CD4-positive, alpha-beta T cell treated with Interleukin-12 subunit alpha and Interleukin-12 subunit beta, for 1 hour (primary cell): Measurements from ENCODE around the gene POLR2J.
"Not testable (repeated sequence)": the region's sequence is repeated elsewhere in the genome, so short reads cannot be mapped to it uniquely, and the experiment has no call there.

Experiments used
- DNase-seq: peaks from one replicate; pipeline ENCODE4 v3.0.0-alpha.2; 2020

Gene POLR2J

DNA sequence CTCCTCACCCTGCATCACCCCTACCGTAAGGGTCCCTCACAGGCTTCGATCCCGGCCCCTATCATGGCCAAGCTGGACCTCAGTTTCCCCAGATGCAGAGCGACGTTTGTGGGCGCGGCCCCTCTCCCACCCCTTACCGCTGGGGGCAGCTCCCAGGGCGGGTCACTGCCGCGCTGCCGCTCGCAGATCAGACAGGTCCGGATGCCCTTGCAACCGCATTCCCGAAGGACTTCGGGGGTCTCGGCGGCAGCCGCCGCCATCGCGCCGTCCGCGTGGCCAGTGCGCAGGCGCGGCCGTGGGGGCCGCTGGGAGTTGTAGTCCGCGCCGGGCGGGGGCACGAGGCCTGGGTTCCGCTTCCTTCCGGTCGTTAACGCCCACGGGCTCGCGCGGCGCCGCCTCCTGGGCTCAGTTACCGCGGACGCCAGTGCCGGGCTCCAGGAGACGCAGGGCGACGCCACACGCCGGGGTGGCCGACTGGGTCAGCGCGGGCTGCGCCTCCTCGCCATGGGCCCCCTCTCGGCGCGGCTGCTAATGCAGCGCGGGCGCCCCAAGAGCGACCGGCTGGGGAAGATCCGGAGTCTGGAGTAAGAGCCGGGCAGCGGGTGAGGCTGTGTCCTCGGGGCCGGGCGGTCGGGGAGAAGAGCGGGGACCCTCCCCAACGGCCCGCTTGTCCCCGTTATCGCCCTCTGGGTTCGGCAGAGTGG lies 14.0 kb downstream of the POLR2J start, which contains the start of the genes ALKBH4 and LRWD1:
Gene ALKBH4, minus strand, starts transcription at position 287 of the 704 bp plus-strand sequence. Its CDS starts 27 bp downstream, at position 260.
Gene LRWD1, plus strand, starts transcription at position 408 of the 704 bp plus-strand sequence. Its CDS starts 97 bp downstream, at position 505.
- DNase-seq: peak; percentile 95

DNA sequence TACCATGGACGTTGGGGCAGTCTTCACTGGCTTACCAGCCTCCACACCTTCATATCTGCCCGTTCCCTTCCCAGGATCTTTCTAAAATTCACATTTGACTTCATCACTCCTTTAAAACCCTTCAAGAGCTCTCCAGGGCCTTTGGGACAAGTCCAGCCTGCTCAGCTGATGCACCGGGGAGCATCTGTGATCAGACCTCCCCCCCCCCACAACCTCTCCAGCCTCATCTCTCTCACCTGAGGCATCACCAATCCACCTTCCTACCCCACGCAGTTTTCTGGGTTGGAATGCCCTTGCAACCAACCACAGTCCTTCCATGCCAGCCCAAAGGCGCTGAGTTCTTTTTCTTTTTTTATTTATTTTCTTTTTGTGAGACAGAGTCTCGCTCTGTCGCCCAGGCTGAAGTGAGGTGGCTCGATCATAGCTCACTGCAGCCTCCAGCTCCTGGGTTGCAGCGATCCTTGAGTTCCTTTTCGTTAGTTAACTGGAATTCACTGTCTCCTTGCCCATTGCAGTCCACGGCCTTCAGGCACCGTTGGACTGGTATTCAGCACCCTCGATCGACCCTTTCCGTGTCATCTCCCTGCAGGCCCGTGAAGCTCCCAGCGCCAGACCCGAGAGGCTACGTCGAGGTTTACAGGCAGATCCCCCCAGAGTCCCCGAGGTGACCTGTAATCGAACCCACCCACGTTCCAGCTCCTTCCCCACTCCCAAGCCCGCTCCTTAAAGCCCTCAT lies 14.7 kb downstream of the POLR2J start:
- DNase-seq: no peak

DNA sequence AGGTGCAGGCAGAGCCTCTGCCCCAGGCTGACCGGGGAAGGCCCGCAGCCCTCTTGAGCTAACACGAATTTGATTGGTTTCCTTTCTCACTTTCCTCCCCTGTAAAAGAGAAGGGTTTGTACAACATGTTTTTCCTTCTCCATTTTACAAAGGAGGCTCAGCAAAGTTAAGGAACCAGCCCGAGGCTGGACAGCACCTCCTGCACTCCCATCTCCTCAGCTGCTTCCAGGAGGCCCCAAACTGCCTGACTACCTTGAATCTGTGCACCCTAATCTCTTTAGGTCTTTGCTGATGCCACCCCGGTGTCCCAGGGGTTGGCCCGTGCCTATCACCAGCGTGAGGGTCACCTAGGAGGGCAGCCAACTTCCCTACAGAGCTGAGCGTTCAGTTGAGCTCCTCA lies 18.3 kb downstream of the POLR2J start:
- DNase-seq: no peak

DNA sequence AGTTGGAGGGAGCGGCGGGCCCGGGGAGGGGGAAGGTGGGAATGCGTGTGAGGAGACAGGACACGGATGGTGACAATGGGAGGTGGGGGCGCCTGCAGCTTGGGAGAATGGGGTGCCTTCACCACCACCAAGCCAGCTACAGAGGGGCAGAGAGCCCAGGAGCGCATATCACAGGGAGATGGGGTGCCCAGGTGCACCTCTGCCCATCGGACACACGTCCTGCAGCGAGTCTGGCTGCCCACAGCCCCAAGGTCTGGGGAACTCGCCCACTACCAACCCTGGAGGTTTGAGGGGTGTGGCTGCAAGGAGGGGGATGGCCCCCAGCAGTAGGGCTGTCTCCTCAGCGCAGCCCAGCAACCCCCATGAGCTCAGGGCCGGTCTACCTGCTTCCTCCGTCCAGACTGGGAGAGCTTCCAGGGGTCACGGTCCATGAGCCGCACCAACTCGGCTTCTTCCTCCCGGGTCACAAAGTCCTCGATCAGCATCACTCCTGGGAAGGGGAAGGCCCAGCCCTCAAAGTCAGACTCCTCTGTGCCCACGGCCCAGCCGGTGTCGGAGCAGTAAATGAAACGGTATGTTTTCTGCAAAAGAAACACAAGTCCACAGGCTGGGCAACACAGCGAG lies 19.4 kb downstream of the POLR2J start:
- no peak for DNase-seq

DNA sequence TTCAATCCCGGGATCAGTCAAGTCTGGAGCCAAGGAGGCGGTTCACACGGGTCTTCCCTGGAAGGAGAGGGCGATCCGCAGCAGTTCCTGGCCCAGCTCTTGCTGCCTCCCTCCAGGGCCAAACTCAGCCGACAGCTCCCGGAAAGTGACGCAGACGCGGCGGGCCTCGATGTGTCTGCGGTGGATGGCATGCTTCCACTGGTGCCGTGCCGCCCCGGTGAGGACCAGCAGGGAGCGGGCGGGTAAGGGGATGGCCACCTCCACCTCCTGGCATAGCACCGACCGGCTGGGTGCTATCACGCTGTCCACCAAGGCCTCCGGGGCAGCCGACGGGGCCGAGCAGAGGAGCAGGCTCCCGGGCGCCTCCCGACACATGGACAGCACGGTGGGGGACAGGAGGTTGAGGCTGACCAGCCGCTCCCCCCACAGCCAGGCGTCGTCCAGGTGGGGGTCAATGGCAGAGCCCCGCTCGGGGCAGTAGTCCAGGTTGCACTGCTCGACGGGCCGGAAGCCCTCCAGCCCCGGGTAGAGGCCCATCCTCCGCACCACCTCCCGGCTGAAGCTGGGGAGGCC lies 21.3 kb downstream of the POLR2J start:
- no peak for DNase-seq

DNA sequence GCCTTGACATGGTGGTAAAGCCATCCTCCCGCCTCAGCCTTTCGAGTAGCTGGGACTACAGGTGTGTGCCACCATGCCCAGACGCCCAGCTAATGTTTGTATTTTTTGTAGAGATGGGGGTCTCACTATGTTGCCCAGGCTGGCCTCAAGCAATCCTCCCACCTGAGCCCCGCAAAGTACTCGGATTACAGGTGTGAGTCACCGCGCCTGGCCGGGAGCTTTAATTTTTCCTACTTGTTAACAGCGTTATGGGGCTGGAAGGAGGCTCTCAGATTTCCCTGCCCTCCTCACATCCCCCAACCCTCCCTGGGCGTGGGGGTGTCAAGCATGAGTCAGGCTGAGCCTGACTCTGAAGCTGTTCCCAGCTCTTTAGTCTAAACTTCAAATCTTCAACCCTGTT lies 22.4 kb downstream of the POLR2J start:
- no peak for DNase-seq

DNA sequence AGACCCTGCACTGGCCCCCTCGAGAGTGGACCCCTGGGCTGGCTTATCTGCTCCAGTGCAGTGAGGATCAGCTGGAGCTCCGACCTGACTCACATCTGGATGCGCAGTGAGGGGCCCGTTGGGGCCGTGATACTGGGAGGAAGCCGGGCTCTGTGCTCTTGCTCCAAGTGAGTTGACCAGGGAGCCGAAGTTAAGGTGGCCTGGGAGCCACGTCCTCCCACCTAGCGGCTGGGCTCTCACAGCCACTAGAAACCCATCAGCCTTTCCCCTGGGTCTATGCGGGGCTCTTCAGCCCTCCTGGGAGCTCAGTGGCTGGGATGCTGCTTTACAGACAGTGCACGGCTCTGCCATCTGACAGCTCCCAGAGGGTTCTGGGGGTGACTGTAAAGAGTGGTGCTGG lies 23.1 kb downstream of the POLR2J start:
- DNase-seq: no peak

DNA sequence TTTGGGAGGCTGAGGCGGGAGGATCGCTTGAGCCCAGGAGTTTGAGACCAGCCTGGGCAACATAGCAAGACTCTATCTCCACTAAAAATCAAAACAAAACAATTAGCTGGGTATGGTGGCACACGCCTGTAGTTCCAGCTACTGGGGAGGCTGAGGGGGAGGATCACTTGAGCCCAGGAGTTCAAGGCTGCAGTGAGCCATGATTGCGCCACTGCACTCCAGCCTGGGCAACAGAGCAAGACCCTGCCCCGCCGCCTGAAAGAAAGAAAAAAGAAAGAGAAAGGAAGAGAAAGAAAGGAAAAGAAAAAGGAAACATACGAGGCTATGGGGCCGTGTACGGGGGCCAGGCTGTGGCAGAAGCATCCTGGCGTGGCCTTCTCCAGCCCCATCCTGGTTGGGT lies 23.8 kb downstream of the POLR2J start:
- not testable (repeated sequence) for DNase-seq

DNA sequence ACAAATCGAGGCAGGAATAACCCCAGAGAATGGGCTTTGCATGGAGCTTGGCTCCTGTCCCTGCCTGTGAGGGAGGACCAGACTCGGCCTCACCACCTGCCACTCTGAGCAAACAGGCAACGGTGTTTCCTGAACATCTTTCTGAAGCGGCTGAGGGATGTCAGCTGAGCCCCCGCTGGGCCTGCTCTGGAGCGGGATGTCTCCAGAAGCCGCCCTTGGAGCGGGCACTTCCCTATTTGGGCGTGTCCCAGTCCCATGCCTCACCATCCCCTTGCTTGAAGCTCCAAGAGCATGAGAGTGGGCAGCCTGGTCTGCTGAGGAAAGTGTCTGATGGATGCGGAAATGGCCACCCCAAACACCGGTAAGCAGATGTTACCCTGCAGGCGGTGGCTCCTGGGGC lies 24.3 kb downstream of the POLR2J start:
- no peak for DNase-seq

DNA sequence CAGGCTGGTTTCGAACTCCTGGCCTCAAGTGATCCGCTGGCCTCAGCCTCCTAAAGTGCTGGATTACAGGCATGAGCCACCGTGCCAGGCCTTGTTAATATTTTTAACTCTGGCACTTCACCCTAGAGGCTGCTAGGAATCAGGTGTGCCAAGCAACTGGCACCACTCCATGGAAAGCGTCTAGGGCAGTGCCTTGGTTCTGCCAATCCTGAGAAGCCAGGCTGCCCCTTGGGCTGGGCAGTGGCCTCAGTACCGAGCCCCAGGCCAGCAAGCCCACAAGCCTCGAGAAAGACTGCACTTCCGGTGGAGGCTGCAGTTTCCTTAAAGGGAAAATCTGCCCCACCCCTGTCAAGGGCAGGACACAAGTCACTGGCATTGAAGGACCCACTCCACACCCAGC lies 25.4 kb downstream of the POLR2J start:
- DNase-seq: no peak

DNA sequence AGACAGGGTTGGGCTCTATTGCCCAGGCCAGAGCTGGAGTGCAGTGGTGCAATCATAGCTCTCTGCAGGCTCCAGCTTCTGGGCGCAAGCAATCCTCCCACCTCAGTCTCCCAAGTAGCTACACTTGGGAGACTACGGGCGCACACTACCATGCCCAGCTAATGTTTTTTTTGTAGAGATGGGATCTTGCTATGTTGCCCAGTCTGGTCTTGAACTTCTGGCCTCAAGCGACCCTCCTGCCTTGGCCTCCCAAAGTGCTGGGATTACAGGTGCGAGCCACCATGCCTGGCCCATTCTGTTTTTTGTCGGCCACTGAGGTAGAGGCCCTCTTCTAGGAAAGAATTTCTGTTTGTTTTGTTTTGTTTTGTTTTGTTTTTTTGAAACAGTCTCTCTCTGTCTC lies 26.3 kb downstream of the POLR2J start:
- no peak for DNase-seq

DNA sequence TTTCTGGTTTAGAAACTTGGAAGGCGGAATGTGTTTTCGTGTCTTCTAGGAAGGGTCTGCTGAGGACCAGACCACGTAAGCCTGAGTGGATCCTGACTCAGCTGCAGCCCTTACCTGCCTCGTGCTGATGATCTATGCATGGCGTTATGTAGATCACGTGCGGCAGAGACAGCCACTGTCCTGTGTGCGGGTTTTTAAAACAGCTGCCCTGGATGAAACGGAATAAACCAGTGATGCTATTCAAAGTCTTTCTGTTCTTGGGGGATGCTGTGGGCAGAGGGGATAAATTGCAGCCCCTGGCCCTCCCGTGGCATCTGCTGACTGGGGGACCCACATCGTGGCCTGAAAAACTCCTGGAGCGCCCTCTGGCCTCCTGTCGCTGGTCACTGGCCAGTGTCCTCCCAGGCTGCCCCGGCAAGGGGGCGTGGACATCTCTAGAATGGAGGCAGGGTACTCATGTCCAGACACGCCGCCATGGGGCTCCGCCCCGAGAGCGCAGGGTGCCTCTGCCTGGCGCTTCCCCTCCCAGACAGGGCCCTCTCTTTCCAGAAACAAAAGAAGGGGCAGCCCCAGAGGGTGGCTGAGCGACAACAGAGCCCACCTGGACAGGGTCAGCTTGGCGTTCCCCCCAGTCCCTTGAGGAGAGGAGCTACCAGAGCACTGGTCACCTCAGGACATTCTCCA lies 27.2 kb downstream of the POLR2J start:
- DNase-seq: no peak

DNA sequence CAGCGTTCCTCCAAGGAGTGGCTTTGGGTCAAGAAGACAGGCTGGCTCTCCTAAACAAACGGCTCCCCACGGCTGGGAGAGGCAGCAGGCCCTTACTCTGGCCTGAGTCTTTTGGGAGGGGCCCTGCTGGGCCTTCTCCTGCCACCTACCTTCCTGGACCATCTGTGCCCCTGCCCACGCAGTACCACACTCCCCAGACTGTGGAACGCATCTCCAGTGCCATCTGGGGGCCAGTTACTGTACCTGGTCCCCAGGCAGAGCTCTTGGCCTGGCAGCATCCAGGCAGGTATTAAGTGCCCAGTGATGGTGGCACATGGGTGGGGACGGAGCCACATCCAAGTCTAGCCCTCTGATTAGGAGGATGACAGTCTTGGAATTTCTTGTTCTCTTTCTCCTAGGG lies 28.5 kb downstream of the POLR2J start:
- DNase-seq: peak; percentile 65

DNA sequence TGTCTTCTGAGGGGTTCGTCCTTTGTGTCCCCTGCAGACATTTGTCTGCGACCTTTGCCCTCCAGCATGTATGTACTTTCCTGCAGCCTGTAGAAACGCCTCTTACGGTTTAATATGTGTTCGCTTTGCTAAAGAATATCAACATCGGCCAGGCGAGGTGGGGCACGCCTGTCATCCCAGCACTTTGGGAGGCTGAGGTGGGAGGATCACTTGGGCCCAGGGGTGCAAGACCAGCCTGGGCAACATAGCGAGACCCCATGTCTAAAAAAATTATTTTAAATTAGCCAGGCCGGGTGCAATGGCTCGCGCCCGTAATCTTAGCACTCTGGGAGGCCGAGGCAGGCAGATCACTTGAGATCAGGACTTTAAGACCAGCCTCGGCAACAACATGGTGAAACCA lies 29.6 kb downstream of the POLR2J start:
- DNase-seq: no peak

DNA sequence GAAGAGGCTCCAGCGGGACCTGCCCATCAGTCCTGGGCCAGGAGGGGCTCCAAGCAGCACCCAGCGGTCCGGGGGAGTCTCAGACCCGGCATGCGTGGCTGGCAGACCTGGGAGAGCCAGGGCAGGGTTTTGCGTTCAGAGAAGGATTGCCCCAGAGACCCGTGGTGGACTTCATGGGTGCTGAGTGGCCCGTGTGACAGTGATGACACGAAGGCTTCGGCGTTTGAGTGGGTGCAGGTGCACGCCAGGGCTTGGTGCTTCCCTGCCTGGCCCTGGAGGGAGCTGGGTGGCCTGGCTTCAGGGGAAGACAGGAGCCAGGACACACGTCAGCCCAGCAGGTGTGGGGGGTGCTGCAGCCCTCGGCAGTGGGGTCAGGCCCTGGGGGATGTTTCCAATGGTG lies 31.4 kb downstream of the POLR2J start:
- DNase-seq: no peak

DNA sequence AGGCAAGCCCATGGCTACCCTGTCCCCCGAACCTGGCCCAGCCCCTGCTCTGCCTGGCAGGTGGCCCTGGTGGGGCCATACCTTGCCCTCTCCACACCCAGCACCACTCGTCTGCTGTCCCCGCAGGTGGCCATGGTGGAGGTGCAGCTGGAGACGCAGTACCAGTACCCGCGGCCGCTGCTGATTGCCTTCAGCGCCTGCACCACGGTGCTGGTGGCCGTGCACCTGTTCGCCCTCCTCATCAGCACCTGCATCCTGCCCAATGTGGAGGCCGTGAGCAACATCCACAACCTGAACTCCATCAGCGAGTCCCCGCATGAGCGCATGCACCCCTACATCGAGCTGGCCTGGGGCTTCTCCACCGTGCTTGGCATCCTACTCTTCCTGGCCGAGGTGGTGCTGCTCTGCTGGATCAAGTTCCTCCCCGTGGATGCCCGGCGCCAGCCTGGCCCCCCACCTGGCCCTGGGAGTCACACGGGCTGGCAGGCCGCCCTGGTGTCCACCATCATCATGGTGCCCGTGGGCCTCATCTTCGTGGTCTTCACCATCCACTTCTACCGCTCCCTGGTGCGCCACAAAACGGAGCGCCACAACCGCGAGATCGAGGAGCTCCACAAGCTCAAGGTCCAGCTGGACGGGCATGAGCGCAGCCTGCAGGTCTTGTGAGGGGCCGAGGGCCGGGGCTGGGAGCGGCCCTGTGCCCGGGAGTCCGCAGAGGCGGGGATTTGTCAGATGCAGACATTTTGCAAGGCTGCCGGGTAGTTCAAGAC lies 32.1 kb downstream of the POLR2J start:
- no peak for DNase-seq

DNA sequence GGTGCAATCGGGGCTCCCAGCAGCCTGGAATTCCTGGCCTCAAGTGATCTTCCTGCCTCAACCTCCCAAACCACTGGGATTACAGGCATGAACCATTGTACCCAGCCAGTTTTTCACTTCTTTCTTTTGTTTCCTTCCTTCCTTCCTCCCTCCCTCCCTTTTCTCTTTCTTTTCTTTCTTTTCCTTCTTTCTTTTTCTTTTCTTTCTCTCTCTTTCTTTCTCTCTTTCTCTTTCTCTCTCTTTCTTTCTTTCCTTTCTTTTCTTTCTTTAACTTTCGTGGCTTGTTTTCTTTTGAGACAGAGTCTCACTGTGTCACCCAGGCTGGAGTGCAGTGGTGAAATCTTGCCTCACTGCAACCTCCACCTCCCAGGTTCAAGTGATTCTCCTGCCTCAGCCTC lies 33.0 kb downstream of the POLR2J start:
- DNase-seq: no peak

DNA sequence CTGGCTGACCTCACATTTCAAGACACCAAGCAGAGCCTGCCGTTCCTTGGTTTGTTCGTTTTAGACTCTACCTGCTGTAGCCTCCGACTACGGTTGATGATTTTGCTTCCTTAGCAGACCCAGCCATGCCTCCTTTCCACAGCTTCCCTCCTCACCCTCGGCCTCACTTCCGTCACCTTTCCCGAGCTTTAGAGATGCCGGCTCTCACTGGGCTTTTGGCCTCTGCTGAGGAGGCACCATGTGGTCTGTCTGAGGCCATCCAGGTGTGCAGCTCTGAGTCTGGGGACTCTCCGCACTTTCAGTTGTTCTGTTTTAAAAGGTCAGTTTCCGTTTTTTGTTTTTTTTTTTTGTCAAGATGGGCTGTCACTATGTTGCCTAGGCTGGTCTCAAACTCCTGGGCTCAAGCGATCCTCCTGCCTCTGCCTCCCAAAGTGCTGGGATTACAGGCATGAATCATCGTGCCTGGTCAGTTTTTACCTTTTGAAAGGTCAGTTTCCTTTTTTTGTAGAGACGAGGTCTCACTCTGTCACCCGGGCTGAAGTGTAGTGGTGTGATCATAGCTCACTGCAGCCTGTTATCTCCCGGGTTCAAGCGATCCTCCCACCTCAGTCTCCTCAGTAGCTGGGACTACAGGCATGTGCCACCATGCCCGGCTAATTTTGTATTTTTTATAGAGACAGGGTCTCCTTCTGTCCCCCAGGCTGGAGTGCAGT lies 33.6 kb downstream of the POLR2J start:
- no peak for DNase-seq

DNA sequence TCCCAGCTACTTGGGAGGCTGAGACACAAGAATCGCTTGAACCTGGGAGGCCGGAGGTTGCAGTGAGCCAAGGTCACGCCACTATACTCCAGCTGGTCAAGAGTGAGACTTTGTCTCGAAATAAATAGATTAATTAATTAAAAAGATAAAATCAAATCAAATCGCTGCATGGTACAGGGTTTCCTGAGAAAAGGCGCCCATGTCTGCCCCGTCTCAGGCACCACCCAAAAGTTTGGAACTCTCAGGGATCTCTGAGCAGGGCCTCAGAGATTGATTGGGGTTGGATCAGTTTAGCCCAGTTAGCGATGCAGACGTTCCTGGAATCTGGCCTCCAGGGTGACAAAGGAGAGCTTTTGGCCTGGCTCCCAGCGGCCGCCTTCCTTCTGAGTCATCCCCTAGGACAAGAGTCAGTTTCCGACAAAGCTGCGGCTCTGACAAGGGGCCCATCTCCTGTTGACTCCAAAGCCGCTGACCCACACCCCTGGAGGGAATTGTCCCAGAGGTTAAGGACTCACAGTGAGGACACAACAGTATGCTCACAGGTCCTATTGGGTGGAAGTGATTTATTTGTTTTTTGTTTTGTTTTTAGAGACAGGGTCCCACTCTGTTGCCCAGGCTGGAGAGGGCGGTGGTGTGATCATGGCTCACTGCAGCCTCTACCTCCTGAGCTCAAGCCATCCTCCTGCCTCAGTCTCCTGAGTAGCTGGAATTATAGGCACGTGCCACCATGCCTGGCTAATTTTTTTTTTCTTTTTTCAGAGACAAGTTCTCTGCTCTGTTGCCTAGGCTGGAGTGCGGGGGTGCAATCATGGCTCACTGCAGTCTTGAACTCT lies 38.5 kb downstream of the POLR2J start:
- no peak for DNase-seq

DNA sequence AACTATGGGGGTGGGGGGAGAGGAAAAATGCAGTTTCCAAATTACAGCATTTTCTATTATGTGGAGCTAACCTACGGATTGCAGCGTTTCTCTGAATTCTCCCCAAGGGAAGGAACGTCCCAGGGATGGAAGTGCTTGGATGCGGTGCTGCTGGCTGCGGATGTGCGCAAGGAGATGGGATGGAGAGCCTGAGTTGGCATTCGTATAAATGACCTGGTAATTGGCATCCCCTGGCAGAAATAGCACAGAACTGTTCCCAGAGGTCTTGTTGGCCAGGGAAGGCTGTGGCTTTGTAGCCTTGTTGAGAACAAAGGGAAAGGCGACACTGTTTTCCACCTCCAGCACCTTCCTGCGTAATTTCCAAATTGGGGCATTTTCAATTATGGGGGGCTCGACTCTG lies 42.6 kb downstream of the POLR2J start:
- no peak for DNase-seq

DNA sequence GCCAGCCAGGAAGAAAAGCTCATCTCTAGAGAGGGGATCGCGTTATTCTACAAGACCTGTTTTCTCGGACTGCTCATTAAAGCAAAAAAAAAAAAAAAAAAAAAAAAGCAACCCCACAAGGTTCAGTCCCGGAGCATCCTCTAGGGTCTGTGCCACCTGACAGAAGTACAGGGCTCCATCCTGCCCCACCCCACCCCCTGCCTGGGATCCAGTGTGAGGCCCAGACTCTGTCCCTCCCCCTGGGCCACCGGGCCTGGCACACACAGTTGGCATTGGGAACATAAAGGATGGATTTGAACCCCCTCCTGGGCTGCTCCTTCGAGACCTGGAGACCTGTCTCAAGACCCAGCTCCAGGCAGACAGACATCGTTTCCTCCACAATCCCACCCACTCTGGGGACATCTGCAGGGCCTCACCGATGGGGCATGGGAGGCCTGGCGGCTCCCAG lies 44.7 kb downstream of the POLR2J start:
- no peak for DNase-seq
